B cell (primary cell): ENCODE results near the gene TRA2A. TPM values are rescaled to one million over a fixed set of nuclear protein-coding genes. Genes with fewer than 3 reads are reported as not detected.

Source experiments
- ATAC-seq: fragments of 200-7000 bp; cut with Tn5 transposase; one replicate; pipeline ENCODE4 v1.10.0; 2021; ENCODE audit warnings: low read depth, mild to moderate bottlenecking, moderate number of reproducible peaks, moderate library complexity
- CTCF ChIA-PET: fragments of 350-600 bp; sonication (Branson Sonifier 250); formaldehyde crosslinking; loops from one replicate; lab custom pipeline; 2021; ENCODE audit warnings: antibody characterized with exemption, inconsistent platforms; lab: Charles Lee
- POLR2A ChIA-PET: fragments of 350-600 bp; sonication (Branson Sonifier 250); formaldehyde crosslinking; loops from one replicate; lab custom pipeline; 2021; ENCODE audit warnings: antibody characterized with exemption; lab: Charles Lee
- DNase-seq: peaks from one replicate; pipeline ENCODE4 v3.0.0; 2013
- H2AFZ ChIP-seq: 2 replicates; pipeline ENCODE4 v1.6.1; 2012; ENCODE audit warnings: mild to moderate bottlenecking, low read depth, low read length; ENCODE audit not compliant: insufficient read depth, poor library complexity, severe bottlenecking
- H3K27ac ChIP-seq, 2 donors: 1 replicate in 1 of 2; 2 replicates in 1 of 2; pipeline ENCODE4 v1.5.1; 2012 to 2013; ENCODE audit warnings: low read length in 2 of 2, mild to moderate bottlenecking in 2 of 2, moderate library complexity in 1 of 2
- H3K27me3 ChIP-seq, 4 experiments: fragments of 200-600 bp in 1 of 4; sonication (generic) in 1 of 4; replicated peaks in 1 of 4; 1 replicate in 2 of 4; 2 replicates in 2 of 4; pipeline versions ENCODE4 v1.6.1 to v1.7.0; 2013 to 2016; ENCODE audit warnings: low read length in 3 of 4, mild to moderate bottlenecking in 2 of 4, mixed read lengths in 1 of 4, moderate library complexity in 1 of 4; ENCODE audit not compliant: insufficient read depth in 4 of 4, control insufficient read depth in 3 of 4; ENCODE audit errors: control extremely low read depth in 1 of 4
- H3K36me3 ChIP-seq, 2 experiments: replicated peaks in 1 of 2; 1 replicate in 1 of 2; 2 replicates in 1 of 2; pipeline versions ENCODE4 v1.6.1 to v1.7.1; 2013; ENCODE audit warnings: low read length in 1 of 2; ENCODE audit not compliant: insufficient read depth in 2 of 2, control insufficient read depth in 1 of 2; ENCODE audit errors: control extremely low read depth in 1 of 2, extremely low read depth in 1 of 2
- H3K4me1 ChIP-seq, 2 donors: fragments of 200-600 bp in 1 of 2; sonication (generic) in 1 of 2; 1 replicate in 1 of 2; 2 replicates in 1 of 2; pipeline versions ENCODE4 v1.5.1 to v1.6.1; 2013 to 2017; ENCODE audit warnings: low read length in 2 of 2; ENCODE audit not compliant: control insufficient read depth in 2 of 2, insufficient read depth in 2 of 2
- H3K4me2 ChIP-seq: replicated peaks from 2 replicates; pipeline ENCODE3; 2012; ENCODE audit warnings: mild to moderate bottlenecking, low read depth, low read length; ENCODE audit not compliant: poor library complexity, severe bottlenecking
- H3K4me3 ChIP-seq, 5 experiments: fragments of 200-600 bp in 1 of 5; sonication (generic) in 1 of 5; 1 replicate in 3 of 5; 2 replicates in 2 of 5; pipeline versions ENCODE4 v1.5.1 to v1.7.0; 2011 to 2016; ENCODE audit warnings: low read length in 4 of 5, mild to moderate bottlenecking in 4 of 5, low read depth in 2 of 5, control low read depth in 1 of 5, moderate library complexity in 1 of 5; ENCODE audit not compliant: insufficient read depth in 1 of 5; ENCODE audit errors: control extremely low read depth in 1 of 5, extremely low read depth in 1 of 5
- H3K79me2 ChIP-seq: fragments of 200-600 bp; sonication (generic); one replicate; pipeline ENCODE4 v1.6.0; 2016; ENCODE audit warnings: low read length; ENCODE audit not compliant: control insufficient read depth, insufficient read depth
- H3K9ac ChIP-seq: fragments of 200-600 bp; sonication (generic); 2 replicates; pipeline ENCODE4 v1.6.1; 2017; ENCODE audit warnings: mild to moderate bottlenecking, low read length, moderate library complexity
- H3K9me3 ChIP-seq, 3 donors: one replicate each; pipeline versions ENCODE4 v1.6.1 to v1.7.1; 2013; ENCODE audit warnings: low read length in 2 of 3; ENCODE audit not compliant: control insufficient read depth in 2 of 3, insufficient read depth in 1 of 3; ENCODE audit errors: control extremely low read depth in 1 of 3
- H4K20me1 ChIP-seq: 2 replicates; pipeline ENCODE4 v1.6.0; 2012; ENCODE audit warnings: mild to moderate bottlenecking, low read length; ENCODE audit not compliant: insufficient read depth, control insufficient read depth, poor library complexity, severe bottlenecking
- H3K27ac Mint-ChIP-seq: one replicate; pipeline ENCODE4 v1.8.0; 2021; ENCODE audit warnings: mixed read lengths
- H3K27me3 Mint-ChIP-seq: one replicate; pipeline ENCODE4 v1.8.0; 2021; ENCODE audit warnings: mixed read lengths
- H3K4me1 Mint-ChIP-seq: one replicate; pipeline ENCODE4 v1.8.0; 2021; ENCODE audit warnings: mixed read lengths
- H3K4me3 Mint-ChIP-seq: one replicate; pipeline ENCODE4 v1.8.0; 2021; ENCODE audit warnings: mixed read lengths
- H3K9me3 Mint-ChIP-seq: one replicate; pipeline ENCODE4 v1.8.0; 2022; ENCODE audit warnings: mixed read lengths; ENCODE audit not compliant: insufficient read depth
- CTCF ChIP-seq: fragments of 200-600 bp; IDR thresholded peaks from one replicate; pipeline ENCODE4 v1.8.0; 2022; ENCODE audit warnings: antibody characterized with exemption, mild to moderate bottlenecking
- EZH2 ChIP-seq: IDR thresholded peaks from 2 replicates; pipeline ENCODE4 v1.6.1; 2012; ENCODE audit warnings: borderline replicate concordance, low read depth, mild to moderate bottlenecking, moderate library complexity, low read length; ENCODE audit not compliant: insufficient read depth, poor library complexity, severe bottlenecking
- WGBS: methylation state at CpG from one replicate; pipeline ENCODE4 v1.1.5; 2013; ENCODE audit warnings: missing lambda C conversion rate; ENCODE audit not compliant: insufficient coverage; 5-methylcytosine and 5-hydroxymethylcytosine counted together
- intact Hi-C: fragments of 100-400 bp; cut with micrococcal nuclease; formaldehyde crosslinking; loops from one replicate; pipeline ENCODE4 v1.10.0; 2022
- polyA plus RNA-seq: library from polyadenylated mRNA; depleted of rRNA; stranded (reverse); fragments of >200 nt; gene quantifications from 2 replicates; pipeline ENCODE4 v1.2.3, GENCODE V29; 2012
- total RNA-seq, 2 donors: library from RNA; stranded (reverse); fragments of 120-200 nt in 1 of 2; gene quantifications; 1 replicate in 1 of 2; 2 replicates in 1 of 2; pipeline versions ENCODE4 v1.2.3 to v1.2.4, GENCODE V29; 2013 to 2022

TRA2A gene
- total and polyA plus RNA-seq, 2 donors (not counting 1 experiment from before 2014, with no cell fraction given) = 107 to 173 TPM

GRCh38 chr7:23467291-23467805 lies 64.4 kb downstream of the TRA2A start:
- H3K4me3 Mint-ChIP-seq = peak overlapping the region; percentile 80
- Histone ChIP-seq H3K9ac (peak overlapping the region; percentile 59), H3K4me1 (peaks cover 43 to 45% of the 10 kb centered on the region in 2 donors), H2AFZ (peak overlapping the region; percentile 72), H3K27ac (no peak overlapping the region), H3K79me2 (no peaks in the 10 kb centered on the region), H3K36me3 (peaks cover 0 to 1% of the 10 kb centered on the region in 2 experiments), H4K20me1 (peaks cover 8% of the 10 kb centered on the region), H3K9me3 (peaks cover 0 to 29% (median 4%) of the 10 kb centered on the region in 3 donors), H3K4me3 (peak overlapping the region in 3 of 5 experiments; percentile 47 to 86 (median 60)), H3K4me2 (peak overlapping the region; percentile 89), H3K27me3 (peaks cover 0 to 67% (median 54%) of the 10 kb centered on the region in 4 experiments)
- H3K27me3 Mint-ChIP-seq = peaks cover 45% of the 10 kb centered on the region
- ATAC-seq (no peak), DNase-seq (no peak)
- CTCF ChIA-PET = interaction anchor here (0.7 to 2.1 kb wide), 3 partner anchors 56 to 122 kb away, joined by 3 to 5 read pairs (median 3); no protein-coding TSS in a partner anchor
- peaks cover 40% of the 10 kb centered on the region for H3K4me1 Mint-ChIP-seq
- POLR2A ChIA-PET = no interaction called here
- TF ChIP-seq EZH2 = peak; percentile 68
- TF ChIP-seq CTCF = no peak
- WGBS = 38% methylated on average over 2 of the region's 11 CpGs
- no peaks in the 10 kb centered on the region for H3K9me3 Mint-ChIP-seq
- peak overlapping the region; percentile 54 for H3K27ac Mint-ChIP-seq
- intact Hi-C loops = no loop called here

- no peak overlapping the region for H3K4me3 Mint-ChIP-seq
- WGBS = 0% methylated on average over 2 of the region's 2 CpGs
Measured at GRCh38 chr7:23462846-23463245, 68.9 kb downstream of the TRA2A start.

More at GRCh38 chr7:23462846-23463245, 68.9 kb downstream of the TRA2A start:
- Histone ChIP-seq H3K27me3 (peaks cover 0 to 33% (median 26%) of the 10 kb centered on the region in 4 experiments), H3K27ac (no peak overlapping the region), H3K4me3 (no peak overlapping the region), H4K20me1 (no peaks in the 10 kb centered on the region), H3K79me2 (no peaks in the 10 kb centered on the region), H3K9ac (no peak overlapping the region), H3K4me2 (no peak overlapping the region), H3K4me1 (peaks cover 6 to 8% of the 10 kb centered on the region in 2 donors), H2AFZ (no peak overlapping the region), H3K9me3 (peaks cover 0 to 2% (median 0%) of the 10 kb centered on the region in 3 donors), H3K36me3 (peaks cover 0 to 7% of the 10 kb centered on the region in 2 experiments)
- Mint-ChIP-seq H3K4me1 (peaks cover 14% of the 10 kb centered on the region), H3K9me3 (no peaks in the 10 kb centered on the region), H3K27me3 (peaks cover 40% of the 10 kb centered on the region), H3K27ac (no peak overlapping the region)
- ATAC-seq = no peak
- intact Hi-C loops = loop anchor here (1.0 kb wide), 2 partner anchors 106 to 190 kb away; no protein-coding TSS in a partner anchor
- DNase-seq = peak; percentile 49
- POLR2A ChIA-PET = no interaction called here
- no peak for TF ChIP-seq EZH2
- TF ChIP-seq CTCF = peak; percentile 36
- CTCF ChIA-PET = interaction anchor here (0.6 to 3.9 kb wide), 17 partner anchors 18 to 200 kb away, joined by 3 to 29 read pairs (median 5); no protein-coding TSS in a partner anchor
